NCI-H187 (cell line): ENCODE results near the gene CAMTA1.

Experiments used
- DNase-seq, 2 experiments: peaks; one replicate each; lab custom pipeline; 2025; lab: John Stamatoyannopoulos, UW

The CAMTA1 gene

DNA sequence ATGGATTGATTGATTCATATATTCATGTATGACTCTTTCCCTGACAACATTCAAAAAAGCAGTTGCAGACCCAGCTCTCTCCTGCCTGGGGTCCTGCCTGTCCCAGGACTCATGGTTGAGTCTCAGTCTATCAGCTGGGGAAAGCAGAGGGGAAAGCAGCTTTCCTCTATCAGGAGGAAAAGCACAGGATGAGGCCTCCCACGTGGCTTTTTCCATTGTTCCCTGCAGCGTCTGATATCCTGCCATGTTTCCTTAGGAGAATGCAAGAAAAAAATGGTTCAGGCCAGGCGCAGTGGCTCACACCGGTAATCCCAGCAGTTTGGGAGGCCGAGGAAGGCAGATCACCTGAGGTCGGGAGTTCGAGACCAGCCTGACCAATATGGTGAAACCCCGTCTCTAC lies 852.8 kb downstream of the CAMTA1 start:
- DNase-seq, result no peak

DNA sequence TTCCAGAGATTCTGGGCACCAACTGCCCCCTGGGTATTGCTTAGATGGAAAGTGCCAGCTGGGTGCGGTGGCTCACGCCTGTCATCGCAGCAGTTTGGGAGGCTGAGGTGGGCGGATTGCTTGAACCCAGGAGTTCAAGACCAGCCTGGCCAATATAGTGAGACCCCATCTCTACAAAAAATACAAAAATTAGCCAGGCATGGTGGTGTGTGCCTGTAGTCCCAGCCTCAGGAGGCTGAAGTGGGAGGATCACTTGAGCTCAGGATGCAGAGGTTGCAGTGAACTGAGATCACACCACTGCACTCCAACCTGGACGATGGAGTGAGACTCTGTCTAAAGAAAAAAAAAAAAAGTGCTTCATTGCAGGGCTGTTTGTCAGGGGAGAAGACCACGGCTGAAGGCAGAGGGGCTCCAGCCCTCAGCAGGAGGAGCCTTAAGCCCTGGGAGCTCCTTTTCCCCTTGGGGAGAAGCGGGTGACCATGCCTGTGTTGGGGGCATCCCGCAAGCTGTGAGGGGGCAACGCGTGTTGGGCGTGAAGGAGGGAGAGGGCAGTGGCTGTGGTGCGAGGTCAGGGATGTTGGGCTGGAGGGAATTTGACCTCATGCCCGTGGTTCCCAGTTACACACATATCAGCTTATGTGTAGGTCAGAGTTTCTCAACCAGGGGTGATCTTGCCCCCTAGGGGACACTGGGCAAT lies 854.3 kb downstream of the CAMTA1 start:
- DNase-seq, result no peak

DNA sequence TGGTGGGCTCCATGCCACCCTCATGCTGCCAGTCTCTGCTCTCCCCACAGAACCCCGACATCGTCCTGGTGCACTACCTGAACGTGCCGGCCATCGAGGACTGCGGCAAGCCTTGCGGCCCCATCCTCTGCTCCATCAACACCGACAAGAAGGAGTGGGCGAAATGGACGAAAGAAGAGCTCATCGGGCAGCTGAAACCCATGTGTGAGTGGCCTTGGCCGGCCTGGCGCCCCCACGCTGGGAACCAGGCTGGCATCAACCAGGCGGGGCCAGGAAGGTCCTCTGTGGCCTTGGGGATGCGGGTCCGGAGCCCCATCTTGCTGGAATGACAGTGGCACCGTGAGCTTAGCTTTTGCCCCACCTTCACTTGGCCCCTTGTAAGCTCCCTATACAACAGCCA lies 855.1 kb downstream of the CAMTA1 start:
- no peak for DNase-seq

DNA sequence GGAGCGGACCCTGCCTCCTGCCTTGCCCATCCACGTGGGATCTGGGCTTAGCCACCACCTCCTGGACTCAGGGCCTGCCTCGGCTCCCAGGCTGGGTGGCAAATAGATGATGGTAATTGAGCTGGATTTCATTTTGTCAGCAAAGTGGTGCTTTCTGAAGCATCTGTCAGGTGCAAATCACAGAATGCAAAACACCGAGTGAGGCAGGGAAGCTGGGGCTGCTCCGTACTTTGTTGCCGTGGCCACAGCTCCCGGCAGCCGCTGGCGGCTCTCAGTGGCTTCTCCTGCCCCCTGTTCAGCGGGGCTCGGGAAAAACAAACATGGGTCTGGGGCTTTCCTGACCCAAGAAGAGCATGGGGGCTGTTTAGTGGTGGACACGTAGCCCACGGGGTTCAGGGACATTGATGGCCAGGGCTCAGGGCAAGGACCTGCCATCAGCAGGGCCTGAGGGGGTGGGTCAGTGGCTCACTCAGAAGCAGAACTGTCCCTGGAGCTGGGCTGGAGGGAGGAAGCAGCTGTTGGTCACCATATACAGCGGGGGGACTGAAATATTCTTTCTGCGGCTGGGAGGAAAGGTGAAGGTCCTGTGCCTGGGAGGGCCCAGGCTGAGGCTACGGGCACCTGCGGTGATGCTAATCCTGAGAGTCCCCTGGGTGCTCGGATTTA lies 855.8 kb downstream of the CAMTA1 start:
- no peak for DNase-seq

DNA sequence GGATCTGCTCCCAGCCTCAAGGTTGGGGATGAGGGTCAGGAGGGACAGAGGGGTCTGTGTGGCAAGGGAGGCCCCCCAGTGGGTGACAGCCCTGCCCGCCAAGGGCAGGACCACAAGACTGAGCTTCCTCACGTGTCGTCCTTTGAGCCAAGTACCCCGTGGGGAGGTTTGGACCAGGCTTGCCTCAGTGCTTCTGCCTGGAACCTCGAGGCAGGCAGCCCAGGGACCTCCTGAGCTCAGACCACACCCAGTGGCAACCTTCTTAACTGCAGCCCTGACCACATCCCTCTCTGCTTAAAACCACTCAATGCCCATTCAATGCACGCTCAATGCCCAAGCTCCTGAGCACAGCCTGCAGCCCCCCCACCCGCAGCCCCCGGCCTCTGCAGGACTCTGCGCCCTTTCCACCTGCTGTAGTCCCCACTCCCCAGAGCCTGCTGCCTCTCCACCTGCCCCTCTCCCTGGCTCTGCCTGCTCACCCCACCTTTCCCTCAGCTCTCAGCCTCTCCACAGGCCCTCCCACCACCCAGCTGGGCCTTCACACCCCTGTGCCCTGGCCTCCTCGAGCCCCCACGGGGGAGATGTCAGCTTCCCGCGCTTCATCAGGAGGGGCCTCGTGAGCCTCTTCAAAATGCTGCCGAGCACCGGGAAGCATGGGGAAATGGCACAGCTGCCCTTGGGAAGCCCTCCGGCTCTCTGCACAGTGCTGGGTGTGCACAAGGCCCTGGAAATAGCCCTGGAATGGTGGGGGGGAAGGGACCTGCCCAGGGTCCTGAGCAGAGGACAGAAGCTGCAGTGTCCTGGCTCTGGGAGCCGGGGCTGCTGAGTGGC lies 856.5 kb downstream of the CAMTA1 start:
- peak in 1 of 2 experiments; percentile 33 for DNase-seq

DNA sequence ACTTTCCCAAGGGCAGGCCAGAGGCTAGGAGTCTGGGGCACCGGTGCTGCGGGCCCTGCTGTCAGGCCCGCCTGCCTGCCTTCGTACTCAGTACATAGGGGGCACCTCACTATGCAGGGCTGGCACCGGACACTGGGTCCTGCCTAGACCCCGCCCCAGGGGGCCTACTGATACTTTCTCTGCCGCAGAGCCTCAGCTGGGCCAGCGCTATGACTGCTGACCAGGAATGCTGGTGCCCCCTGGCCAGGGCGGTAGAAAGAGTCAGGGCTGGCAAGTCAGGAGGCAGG lies 857.1 kb downstream of the CAMTA1 start:
- DNase-seq, result no peak

DNA sequence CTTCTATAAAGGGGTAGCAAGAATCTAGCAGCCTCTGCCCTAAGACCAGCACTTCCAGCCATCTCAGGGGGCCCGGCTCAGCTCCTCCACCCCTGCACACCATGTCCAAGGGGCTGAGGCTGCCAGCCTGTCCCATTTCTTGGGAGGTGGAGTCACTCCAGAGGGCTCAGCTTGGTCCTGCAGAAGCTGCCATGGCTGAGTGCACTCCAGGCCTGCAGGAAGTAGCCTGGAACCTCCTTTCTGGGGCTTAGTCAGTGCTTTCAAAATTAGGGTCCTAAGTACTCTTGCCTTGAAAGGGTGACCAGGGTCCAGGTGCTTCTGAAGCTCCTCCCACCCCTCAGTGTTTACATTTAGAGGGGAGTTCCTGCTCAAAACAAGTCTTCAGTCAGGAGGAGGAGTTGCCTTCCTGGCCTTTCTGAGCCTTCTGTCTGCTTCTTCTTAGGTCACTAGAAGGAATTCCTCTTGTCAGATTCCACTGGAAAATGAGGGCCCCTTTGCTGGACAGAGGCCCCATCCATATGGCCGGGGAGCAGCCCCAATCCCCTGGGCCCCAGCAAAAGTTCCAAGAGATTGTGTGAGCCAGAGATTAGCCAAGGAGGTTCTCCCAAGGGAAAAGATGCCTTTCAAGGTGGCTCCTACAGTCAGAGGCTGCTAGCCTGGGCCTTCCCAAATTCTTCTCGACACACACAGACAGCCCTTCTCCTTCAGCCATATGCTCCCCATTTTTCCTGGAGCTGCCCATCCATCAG lies 857.7 kb downstream of the CAMTA1 start:
- DNase-seq, result no peak

DNA sequence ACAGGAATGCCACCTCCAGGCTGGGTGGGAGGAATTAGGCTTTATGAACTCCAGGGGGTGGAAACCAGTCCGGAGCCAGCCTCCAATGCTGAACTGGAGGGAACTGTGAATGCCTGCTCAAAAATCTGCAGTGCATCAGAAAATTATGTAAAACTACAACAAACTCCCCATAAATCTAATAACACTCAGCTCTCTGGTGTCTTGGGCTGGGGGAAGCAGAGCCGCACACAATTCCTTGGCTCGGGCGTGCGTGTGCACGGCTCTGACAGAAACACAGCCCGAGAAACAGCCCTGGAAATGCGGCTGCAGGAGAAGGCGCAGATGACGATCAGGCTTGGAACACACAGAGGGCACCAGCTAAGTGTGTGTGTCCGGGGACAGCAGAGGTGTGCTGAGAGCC lies 858.3 kb downstream of the CAMTA1 start:
- DNase-seq, result no peak

DNA sequence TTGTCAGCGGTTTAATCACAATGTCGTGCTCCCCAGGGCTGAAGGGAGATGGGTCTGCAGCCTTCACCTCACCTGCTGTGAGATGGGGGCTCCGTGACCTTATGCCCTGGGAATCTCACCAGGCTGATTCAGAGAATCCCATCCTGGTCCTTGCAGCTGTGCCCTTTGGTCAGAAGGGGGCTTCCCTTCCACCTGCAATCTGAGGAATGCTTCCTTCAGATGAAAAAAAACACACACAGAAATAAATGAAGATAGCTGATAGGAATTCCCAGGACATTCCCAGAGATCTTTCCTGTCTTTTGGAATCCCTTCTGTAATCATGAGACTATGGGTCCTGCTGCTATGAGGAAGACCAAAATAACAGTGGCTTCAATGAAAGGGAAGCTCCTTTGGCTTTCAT lies 858.8 kb downstream of the CAMTA1 start:
- DNase-seq, result no peak

DNA sequence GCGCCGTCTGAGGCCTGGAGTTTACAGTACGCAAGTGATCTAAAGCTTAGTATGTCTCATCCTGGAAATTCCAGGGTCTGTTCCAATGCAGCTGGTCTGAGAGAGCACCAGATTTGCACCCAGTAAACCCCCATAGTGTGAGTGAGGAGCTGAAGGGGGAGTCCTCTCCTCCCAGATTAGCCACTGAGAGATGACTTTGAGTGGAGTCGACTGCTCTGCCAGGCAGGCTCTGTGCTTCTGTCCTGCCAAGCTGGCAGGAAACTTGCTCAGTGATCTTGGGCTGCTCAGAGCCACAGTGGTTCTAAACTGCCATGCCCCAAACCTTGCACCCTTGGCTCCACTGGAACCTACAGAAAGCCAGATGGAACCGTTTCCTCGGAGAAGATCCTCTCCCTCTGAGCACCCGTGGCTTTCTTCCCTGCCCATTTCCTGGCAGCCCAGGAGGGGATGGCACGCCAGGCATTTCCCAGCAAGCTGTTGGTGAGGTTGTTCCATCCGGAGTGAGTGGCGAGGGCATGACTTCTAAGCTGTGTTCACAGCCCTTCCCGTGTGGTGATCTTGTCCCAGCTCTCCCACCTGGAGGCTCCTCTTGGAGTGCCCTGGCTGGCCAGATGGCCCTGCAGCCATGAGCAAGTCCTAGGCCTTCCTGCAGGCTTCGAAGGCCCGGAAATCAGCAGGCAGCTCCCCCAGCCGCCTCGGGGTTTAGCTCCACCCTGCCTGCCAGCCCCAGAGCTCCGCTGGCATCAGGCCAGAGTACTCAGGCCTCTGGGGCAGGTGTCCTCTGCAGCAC lies 859.9 kb downstream of the CAMTA1 start:
- DNase-seq, result peak; percentile 53 to 83

DNA sequence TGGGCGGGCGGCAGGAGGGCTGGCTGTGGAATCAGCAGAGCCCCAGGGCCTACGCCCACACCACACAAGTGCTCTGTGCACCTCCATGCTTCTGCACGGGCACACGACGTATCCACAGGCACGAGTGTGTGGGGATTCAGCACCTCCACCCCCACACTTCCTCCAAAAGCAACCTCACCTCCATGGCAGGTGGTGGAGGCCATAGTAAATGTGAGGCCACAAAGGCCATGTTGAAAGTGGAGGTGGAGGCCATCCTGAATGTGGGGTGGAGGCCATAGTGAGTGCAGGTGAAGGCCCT lies 860.4 kb downstream of the CAMTA1 start:
- no peak for DNase-seq

DNA sequence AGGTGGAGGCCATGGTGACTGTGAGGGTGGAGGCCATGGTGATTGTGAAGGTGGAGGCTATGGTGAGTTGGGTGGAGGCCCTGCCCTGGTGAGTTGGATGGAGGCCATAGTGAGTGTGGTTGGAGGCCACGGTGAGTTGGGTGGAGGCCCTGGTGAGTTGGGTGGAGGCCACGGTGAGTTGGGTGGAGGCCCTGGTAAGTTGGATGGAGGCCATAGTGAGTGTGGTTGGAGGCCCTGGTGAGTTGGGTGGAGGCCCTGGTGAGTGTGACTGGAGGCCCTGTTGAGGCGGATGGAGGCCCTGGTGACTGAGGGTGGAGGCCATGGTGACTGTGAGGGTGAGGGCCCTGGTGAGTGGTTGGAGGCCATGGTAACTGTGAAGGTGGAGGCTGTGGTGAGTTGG lies 860.9 kb downstream of the CAMTA1 start:
- no peak for DNase-seq

DNA sequence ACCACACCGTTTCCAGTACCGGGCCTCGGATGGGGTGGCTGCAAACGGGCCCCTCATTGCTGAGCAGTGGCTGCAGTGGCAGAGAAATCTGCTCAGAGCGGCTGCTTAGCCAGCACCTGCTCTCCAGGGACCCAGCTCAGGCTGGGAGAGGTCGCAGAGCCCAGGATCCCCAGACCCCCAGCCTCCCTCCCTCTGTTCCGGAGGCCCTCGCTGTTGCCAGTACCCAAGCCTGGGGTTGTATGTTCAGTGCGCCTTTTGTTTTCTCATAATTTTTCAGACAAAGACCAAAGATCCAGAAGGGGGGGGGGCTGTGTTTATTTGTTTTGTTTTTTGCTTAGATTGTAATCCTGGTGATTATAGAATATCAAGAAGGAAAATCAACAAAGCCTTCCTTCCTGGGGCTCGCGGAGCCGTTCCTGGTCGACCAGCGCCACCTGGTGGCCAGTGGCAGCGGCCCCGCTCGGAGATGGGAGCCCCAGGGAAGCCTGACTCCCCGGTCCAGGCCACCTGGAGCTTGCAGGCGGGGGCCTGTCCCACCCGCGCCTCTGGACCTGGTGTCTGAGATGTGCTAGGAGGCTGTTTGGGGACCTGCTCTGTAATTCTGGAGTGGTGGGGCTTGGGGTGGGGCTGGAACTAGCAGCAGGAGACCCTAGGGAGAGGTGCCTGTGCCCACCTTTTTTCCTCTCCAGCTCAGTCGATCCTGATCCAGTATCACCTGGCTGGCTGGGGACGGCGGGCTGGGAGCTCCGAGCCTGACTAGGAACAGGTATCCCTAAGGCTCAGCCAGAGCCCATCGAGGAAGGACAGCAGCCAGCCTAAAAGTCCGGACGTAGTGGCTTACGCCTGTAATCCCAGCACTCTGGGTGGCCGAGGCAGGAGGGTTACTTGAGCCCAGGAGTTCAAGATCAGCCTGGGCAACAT lies 862.0 kb downstream of the CAMTA1 start:
- peak; percentile 33 to 50 for DNase-seq

DNA sequence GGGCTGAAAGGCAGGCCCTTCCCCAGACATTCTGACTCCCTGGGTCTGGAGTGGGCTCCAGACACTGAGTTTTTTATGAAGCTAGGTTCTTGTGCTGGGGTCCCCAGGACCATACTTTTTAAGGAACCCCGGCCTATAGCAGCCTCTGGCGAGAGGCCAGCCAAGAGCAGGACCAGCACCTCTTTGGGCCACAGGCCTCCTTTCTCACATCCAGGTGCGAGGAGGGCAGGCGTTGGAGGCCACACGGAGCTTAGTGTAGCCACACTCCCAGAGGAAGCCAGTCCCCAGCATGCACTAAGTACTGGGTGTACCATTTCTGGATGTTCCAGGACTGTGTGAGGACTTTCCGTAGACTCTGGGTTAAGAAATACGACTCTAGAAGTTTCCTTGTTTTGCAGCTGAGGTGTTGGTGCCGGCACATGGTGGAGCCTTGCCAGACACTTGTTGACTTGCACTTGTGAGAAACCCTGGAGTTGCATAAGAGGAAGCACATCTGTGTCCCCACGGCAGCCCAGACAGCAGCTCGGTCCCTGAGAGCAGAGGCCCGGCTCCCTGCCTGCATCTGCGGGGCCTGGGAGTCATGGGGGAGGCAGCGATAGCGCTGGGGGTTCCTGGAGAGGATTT lies 863.6 kb downstream of the CAMTA1 start:
- DNase-seq, result no peak

DNA sequence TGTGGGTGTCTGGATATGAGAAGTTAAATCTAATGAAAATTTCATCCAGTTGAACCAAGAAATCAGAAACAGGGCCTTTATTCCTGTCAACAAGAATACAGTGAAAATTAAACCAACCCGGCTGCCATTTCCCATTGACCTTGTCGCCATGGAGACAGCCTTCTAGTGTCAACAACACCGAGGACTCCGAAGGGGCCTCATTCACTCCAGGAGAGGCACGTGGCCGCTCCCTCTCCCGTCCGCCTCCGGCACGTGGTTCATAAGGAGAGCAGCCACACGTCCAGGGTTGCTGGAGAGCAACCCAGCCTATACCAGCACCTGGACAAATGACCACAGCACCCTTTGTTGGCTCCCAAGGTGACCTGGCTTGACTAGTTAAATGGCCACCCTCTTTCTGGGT lies 865.5 kb downstream of the CAMTA1 start:
- DNase-seq, result peak; percentile 38 to 55

DNA sequence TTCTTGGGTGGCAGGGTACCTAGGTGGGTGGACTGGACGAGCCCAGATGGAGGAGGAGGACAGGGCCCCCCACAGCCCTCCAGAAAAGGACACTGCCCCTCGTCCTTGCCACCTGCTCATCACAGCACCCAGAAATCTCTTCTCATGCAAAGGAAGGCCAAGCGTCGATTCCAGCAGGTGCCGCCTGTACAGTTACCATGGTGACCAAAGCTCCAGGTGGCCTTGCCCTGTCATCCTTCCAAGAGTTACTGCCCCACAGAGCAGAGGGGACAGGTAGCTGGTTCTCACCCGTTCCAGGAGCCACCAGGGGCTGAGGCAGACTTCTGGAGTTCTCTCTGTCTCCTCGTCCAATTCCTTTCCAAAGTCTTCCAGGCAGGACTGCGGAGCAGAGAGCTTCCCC lies 865.9 kb downstream of the CAMTA1 start:
- no peak for DNase-seq

DNA sequence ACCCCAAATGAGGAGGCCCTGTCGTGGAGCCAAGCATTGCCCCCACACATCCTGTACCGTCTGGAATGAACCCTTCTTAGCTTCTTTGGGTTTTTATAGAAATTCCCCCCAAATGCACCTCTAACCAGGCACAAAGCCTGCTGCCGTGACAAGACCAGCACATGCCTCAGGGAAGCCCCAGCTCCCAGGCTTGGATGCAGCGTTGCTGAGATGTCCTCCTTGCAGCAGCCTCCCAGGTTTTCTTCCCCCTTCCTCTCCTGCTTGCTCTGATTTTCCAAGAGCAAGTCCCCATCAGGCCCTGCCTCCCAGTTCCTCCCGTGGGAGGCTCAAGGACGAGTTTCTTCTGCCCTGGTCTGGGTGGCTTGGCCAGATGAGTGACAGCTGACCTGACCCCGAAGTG lies 866.8 kb downstream of the CAMTA1 start:
- no peak for DNase-seq

DNA sequence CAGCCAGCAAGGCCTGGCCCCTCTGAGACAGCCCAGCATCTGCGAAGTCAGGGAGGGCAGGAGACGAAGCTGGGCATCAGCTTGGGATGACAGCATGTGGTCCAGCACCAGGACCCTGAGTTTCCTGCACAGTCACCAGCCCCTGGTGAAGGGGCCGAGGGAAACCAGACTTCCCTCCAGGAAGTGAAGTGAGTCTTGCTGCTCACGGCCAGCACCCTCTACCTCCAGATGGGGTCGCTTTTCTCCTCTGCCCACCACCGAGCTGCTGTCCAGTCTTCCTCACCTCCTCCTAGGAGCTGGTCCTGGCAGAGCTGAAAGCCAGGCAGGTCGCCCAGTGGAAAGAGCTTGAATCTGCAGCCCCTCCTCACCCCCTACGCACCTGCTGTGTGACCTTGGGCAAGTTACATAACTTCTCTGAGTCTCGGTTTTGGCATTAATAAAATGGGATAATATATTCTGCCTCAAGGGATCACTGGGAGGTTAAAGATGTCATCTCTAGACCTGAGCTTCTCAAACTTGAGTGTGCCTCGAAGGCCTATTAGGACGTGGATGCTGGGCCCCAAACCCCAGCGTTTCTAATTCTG lies 867.4 kb downstream of the CAMTA1 start:
- DNase-seq, result no peak

DNA sequence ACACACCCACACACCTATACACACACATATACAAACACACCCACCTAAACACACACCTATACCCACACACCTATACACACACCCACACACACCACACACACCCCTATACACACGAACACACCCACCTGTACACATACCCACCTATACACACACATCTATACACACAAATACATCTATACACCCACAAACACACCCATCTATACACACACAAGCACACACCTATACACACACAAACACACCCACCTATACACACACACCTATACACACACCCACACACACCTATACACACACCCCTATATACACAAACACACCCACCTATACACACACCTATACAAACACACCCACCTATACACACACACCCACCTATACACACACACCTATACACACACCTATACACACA lies 869.5 kb downstream of the CAMTA1 start:
- no peak for DNase-seq

DNA sequence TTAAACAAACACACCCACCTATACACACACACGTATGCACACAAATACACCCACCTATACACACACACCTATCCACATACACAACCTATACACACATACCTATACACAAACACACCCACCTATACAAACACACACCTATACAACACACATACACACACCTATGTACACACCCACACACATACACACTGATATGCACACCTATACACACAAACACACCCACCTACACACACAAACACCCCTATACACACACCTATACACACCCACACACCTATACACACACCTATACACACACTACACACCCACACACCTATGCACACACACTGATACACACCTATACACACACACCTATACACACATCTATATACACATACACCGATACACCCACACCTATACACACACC lies 870.1 kb downstream of the CAMTA1 start:
- no peak for DNase-seq
